NCI-H1694 (cell line): ENCODE results near the gene SUSD2.
"Not testable (repeated sequence)": the region's sequence is repeated elsewhere in the genome, so short reads cannot be mapped to it uniquely, and the experiment has no call there.

ENCODE experiments used
- DNase-seq: peaks from one replicate; lab custom pipeline; 2025; lab: John Stamatoyannopoulos, UW

Gene SUSD2

GRCh38 chr22:24214467-24215285, 33.4 kb downstream of the SUSD2 start:
- DNase-seq = no peak

GRCh38 chr22:24216541-24217209, 35.4 kb downstream of the SUSD2 start:
- DNase-seq = no peak

GRCh38 chr22:24217384-24217783, 36.1 kb downstream of the SUSD2 start:
- no peak for DNase-seq

GRCh38 chr22:24219750-24220149, 38.5 kb downstream of the SUSD2 start:
- no peak for DNase-seq

- DNase-seq = no peak
Observed at GRCh38 chr22:24224468-24224867, 43.2 kb downstream of the SUSD2 start.

GRCh38 chr22:24225044-24225601, 43.8 kb downstream of the SUSD2 start:
- no peak for DNase-seq

- DNase-seq = no peak
Observed at GRCh38 chr22:24225951-24226350, 44.7 kb downstream of the SUSD2 start.

- DNase-seq = peak; percentile 23
Observed at GRCh38 chr22:24230911-24231656, 49.8 kb downstream of the SUSD2 start.

- no peak for DNase-seq
Observed at GRCh38 chr22:24231706-24232105, 50.4 kb downstream of the SUSD2 start.

- no peak for DNase-seq
Observed at GRCh38 chr22:24232124-24232523, 50.8 kb downstream of the SUSD2 start.

- DNase-seq = no peak
Observed at GRCh38 chr22:24232725-24233124, 51.4 kb downstream of the SUSD2 start.

- no peak for DNase-seq
Observed at GRCh38 chr22:24233235-24233634, 51.9 kb downstream of the SUSD2 start.

GRCh38 chr22:24233816-24234215, 52.5 kb downstream of the SUSD2 start:
- no peak for DNase-seq

- no peak for DNase-seq
Observed at GRCh38 chr22:24235315-24235714, 54.0 kb downstream of the SUSD2 start.

GRCh38 chr22:24236656-24237055, 55.4 kb downstream of the SUSD2 start:
- DNase-seq = no peak

GRCh38 chr22:24238101-24238694, 56.9 kb downstream of the SUSD2 start:
- DNase-seq = not testable (repeated sequence)
